Measurements from ENCODE around the gene FANCL.
"Not testable (repeated sequence)": the region's sequence is repeated elsewhere in the genome, so short reads cannot be mapped to it uniquely, and the experiment has no call there.

The FANCL gene

GRCh38 chr2:58240670-58241545, at the start of gene FANCL:
FANCL (minus strand) TSS chr2:58241325; CDS start chr2:58241313, 12 bp downstream.
- TF ChIP-seq, protein P1, sequence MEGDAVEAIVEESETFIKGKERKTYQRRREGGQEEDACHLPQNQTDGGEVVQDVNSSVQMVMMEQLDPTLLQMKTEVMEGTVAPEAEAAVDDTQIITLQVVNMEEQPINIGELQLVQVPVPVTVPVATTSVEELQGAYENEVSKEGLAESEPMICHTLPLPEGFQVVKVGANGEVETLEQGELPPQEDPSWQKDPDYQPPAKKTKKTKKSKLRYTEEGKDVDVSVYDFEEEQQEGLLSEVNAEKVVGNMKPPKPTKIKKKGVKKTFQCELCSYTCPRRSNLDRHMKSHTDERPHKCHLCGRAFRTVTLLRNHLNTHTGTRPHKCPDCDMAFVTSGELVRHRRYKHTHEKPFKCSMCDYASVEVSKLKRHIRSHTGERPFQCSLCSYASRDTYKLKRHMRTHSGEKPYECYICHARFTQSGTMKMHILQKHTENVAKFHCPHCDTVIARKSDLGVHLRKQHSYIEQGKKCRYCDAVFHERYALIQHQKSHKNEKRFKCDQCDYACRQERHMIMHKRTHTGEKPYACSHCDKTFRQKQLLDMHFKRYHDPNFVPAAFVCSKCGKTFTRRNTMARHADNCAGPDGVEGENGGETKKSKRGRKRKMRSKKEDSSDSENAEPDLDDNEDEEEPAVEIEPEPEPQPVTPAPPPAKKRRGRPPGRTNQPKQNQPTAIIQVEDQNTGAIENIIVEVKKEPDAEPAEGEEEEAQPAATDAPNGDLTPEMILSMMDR (IDR thresholded peaks at IDR 0.05; ENCODE audit: insufficient read depth, low read depth, low read length, missing control alignments): no peak
- DNase-seq (ENCODE audit: low read depth): peak; percentile 84
- peak within 1 kb of the TSS; percentile 91 for H3K4me3 ChIP-seq (ENCODE audit: low read length)

GRCh38 chr2:58289029-58289428, 47.9 kb upstream of the FANCL start:
- peak; percentile 95 for DNase-seq (ENCODE audit: low read depth)
- TF ChIP-seq, protein P1 (IDR thresholded peaks at IDR 0.05; ENCODE audit: insufficient read depth, low read depth, low read length, missing control alignments): no peak

GRCh38 chr2:58283931-58284330, 42.8 kb upstream of the FANCL start:
- TF ChIP-seq, protein P1 (IDR thresholded peaks at IDR 0.05; ENCODE audit: insufficient read depth, low read depth, low read length, missing control alignments): no peak
- no peak for DNase-seq (ENCODE audit: low read depth)
- no peak overlapping the region for H3K4me3 ChIP-seq (ENCODE audit: low read length)

More at GRCh38 chr2:58289029-58289428, 47.9 kb upstream of the FANCL start:
- H3K4me3 ChIP-seq (ENCODE audit: low read length): no peak overlapping the region

DNA sequence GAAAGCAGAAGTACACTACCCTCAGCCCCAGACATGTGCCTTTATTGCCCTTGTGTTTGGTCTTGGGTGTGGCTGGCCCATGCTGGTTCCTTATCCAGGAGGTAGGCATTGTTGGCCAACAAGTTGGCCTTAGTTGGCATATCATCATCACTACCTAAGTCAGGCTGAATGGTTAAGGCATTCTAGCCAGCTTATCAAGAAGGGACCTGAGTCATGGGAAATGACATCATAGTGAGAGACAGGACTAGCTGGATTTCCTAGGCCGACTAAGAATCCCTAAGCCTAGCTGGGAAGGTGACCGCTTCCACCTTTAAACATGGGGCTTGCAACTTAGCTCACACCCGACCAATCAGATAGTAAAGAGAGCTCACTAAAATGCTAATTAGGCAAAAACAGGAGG, 34.0 kb upstream of the FANCL start:
- peak; percentile 87 for DNase-seq (ENCODE audit: low read depth)
- not testable (repeated sequence) for H3K4me3 ChIP-seq (ENCODE audit: low read length)

GRCh38 chr2:58271826-58272225, 30.7 kb upstream of the FANCL start:
- TF ChIP-seq, protein P1 (IDR thresholded peaks at IDR 0.05; ENCODE audit: insufficient read depth, low read depth, low read length, missing control alignments): no peak
- no peak for DNase-seq (ENCODE audit: low read depth)
- H3K4me3 ChIP-seq (ENCODE audit: low read length): no peak overlapping the region

DNA sequence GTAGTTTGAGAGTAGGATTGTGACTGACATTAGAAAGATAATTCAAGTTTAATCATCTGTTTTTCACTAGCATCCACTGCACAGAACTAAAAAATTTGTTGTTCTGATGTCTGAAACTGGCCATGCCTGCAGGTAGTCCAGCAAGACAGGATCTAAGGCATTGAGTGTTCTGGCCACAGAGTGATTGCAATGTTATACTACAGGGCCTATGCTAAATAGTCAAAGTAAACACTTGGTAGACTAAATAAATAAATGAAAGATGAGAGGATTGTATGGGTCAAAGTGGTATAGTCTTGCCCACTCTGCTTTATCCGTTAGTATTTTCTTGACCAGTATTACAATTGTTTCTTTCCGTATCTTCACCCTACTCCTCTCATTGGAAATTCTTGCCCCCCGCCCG, 27.6 kb upstream of the FANCL start:
- TF ChIP-seq, protein P1 (IDR thresholded peaks at IDR 0.05; ENCODE audit: insufficient read depth, low read depth, low read length, missing control alignments): no peak
- H3K4me3 ChIP-seq (ENCODE audit: low read length): no peak overlapping the region
- no peak for DNase-seq (ENCODE audit: low read depth)

DNA sequence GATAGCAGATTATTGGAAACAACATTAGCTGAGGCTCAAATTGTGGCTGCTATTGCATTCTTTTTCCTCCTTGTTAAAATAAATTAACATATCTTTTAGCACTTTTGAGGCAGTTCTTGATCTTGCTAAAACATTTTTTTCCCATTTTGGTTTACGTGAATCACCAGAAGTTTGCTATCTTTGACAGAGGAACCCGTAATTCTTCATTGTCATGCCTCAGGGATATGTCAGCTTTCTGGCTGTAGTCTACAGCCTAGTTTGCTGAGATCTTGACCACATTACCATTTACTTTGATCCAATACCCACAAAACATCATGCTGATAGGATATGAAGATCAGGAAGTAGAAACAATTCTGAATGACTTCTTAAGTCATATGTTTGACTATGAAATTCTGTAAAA, 25.1 kb upstream of the FANCL start:
- H3K4me3 ChIP-seq (ENCODE audit: low read length): no peak overlapping the region
- TF ChIP-seq, protein P1 (IDR thresholded peaks at IDR 0.05; ENCODE audit: insufficient read depth, low read depth, low read length, missing control alignments): no peak
- DNase-seq (ENCODE audit: low read depth): no peak
